ENCODE measurements around the gene KIAA1549. TPM values are rescaled to one million over a fixed set of nuclear protein-coding genes. Genes with fewer than 3 reads are reported as not detected.

Gene KIAA1549
- total and polyA plus RNA-seq, 9 donors = 1.2 to 5.0 (median 3.6) TPM

DNA sequence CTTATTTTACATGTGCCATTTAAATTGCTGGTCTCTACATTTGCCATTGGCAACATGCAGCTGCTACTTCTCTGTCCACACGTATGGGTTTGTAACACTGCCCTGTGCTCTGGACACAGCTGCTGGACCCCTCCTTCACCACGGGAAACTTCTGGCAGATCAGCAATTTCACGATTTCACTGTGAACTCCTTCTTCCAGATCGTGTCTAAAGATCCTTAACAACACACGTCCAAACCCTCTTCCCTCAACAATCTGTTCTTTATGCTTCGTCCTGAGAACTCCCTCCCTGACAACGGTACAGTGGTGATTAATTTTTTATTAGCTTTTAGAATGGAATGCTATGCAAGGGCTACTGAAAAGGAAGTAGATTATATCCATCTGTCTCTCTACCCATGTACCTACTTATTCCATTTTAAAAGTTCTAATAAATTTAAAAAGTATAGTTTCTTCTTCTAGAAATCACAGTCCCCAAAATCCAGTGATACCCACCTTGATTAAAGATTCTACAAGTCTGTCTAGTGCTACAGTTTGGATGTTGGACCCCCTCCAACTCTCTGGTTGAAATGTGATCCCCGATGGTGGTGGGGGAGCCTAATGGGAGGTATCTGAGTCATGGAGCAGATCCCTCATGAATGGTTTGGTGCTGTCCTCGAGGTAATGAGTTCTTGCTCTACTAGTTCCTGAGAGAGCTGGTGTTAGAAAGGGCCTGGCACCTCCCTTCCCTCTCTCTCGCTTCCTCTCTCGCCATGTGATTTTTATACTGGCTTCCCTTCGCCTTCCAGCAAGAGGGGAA, 81.0 kb downstream of the KIAA1549 start:
- intact Hi-C loops (cut with DNase I) = no loop called here
- H3K27ac ChIP-seq = no peak overlapping the region
- H3K27me3 ChIP-seq = no peaks in the 10 kb centered on the region
- no peaks in the 10 kb centered on the region for H3K36me3 ChIP-seq
- DNase-seq = no peak
- H3K4me1 ChIP-seq (ENCODE audit: insufficient read depth) = no peaks in the 10 kb centered on the region
- H3K9me3 ChIP-seq = no peaks in the 10 kb centered on the region
- no peak for TF ChIP-seq POLR2A (IDR thresholded peaks at IDR 0.05)
- TF ChIP-seq EP300 (IDR thresholded peaks at IDR 0.05) = no peak
- TF ChIP-seq, protein P1, sequence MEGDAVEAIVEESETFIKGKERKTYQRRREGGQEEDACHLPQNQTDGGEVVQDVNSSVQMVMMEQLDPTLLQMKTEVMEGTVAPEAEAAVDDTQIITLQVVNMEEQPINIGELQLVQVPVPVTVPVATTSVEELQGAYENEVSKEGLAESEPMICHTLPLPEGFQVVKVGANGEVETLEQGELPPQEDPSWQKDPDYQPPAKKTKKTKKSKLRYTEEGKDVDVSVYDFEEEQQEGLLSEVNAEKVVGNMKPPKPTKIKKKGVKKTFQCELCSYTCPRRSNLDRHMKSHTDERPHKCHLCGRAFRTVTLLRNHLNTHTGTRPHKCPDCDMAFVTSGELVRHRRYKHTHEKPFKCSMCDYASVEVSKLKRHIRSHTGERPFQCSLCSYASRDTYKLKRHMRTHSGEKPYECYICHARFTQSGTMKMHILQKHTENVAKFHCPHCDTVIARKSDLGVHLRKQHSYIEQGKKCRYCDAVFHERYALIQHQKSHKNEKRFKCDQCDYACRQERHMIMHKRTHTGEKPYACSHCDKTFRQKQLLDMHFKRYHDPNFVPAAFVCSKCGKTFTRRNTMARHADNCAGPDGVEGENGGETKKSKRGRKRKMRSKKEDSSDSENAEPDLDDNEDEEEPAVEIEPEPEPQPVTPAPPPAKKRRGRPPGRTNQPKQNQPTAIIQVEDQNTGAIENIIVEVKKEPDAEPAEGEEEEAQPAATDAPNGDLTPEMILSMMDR (IDR thresholded peaks at IDR 0.05) = no peak
- WGBS, 3 donors = 58 to 67% (median 63%) methylated on average over 12 of the region's 12 CpGs
- no peak overlapping the region for H3K4me3 ChIP-seq

- WGBS, 3 donors = 78 to 88% (median 86%) methylated on average over 8 of the region's 8 CpGs
- intact Hi-C loops (cut with DNase I) = loop anchor here in 1 of 4 donors (10.0 kb wide), 1 partner anchor 176 kb away; no protein-coding TSS in a partner anchor
- Histone ChIP-seq H3K4me3 (no peak overlapping the region), H3K4me1 (ENCODE audit: insufficient read depth) (no peaks in the 10 kb centered on the region), H3K27me3 (no peaks in the 10 kb centered on the region), H3K9me3 (no peaks in the 10 kb centered on the region), H3K36me3 (no peaks in the 10 kb centered on the region), H3K27ac (no peak overlapping the region)
- TF ChIP-seq POLR2A (IDR thresholded peaks at IDR 0.05) (no peak), EP300 (IDR thresholded peaks at IDR 0.05) (no peak)
- TF ChIP-seq, protein P1 (IDR thresholded peaks at IDR 0.05) = no peak
- no peak for DNase-seq
Measured at GRCh38 chr7:138898802-138899201, 82.4 kb downstream of the KIAA1549 start.

DNA sequence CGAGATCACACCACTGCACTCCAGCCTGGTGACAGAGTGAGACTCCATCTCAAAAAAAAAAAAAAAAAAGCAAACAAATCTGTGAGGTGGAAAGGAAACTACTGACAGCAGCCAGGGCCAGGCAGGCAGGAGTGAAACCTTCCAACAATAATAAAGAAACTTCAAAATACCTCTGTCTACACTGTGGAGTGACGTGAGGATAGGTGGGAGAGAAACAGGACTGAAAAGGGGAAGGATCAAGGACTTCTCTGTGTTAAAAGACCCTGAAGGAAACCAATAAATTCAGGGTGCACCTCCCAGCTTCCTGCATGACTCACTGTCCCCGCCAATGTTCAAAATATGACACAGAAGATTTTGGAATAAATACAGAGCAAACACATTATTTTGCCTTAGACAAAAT, 82.9 kb downstream of the KIAA1549 start:
- no peak for DNase-seq
- TF ChIP-seq EP300 (IDR thresholded peaks at IDR 0.05) = no peak
- TF ChIP-seq, protein P1 (IDR thresholded peaks at IDR 0.05) = no peak
- TF ChIP-seq POLR2A (IDR thresholded peaks at IDR 0.05) = no peak
- intact Hi-C loops (cut with DNase I) = loop anchor here in 1 of 4 donors (10.0 kb wide), 1 partner anchor 177 kb away; no protein-coding TSS in a partner anchor
- Histone ChIP-seq H3K27me3 (no peaks in the 10 kb centered on the region), H3K4me3 (no peak overlapping the region), H3K27ac (no peak overlapping the region), H3K4me1 (ENCODE audit: insufficient read depth) (no peaks in the 10 kb centered on the region), H3K9me3 (no peaks in the 10 kb centered on the region), H3K36me3 (no peaks in the 10 kb centered on the region)
- WGBS, 3 donors = 67 to 75% (median 71%) methylated on average over 3 of the region's 3 CpGs

DNA sequence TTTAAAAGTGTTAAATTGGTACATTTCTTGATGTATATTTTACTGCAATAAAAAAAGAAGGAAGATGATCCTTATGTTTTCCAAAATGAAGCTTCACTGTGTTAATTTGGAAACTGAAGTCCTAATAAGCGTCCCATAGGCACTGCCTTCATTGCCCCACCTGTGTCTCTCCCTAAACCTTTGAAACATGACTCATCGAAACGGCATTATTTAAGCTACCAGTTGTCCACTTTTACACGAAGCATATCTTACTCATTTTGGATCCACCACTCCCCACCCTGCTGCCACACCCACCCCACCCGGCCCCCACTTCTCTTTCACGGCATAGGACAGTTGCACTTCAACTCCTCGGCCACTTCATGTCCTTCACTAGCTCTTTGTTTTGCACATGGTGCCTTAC, 85.5 kb downstream of the KIAA1549 start:
- WGBS, 3 donors = 93 to 94% (median 93%) methylated on average over 7 of the region's 7 CpGs

More for the DNA sequence above, 85.5 kb downstream of the KIAA1549 start:
- Histone ChIP-seq H3K9me3 (no peaks in the 10 kb centered on the region), H3K27ac (no peak overlapping the region), H3K36me3 (no peaks in the 10 kb centered on the region), H3K4me3 (no peak overlapping the region), H3K4me1 (ENCODE audit: insufficient read depth) (peaks cover under 1% of the 10 kb centered on the region), H3K27me3 (no peaks in the 10 kb centered on the region)
- DNase-seq = no peak
- intact Hi-C loops (cut with DNase I) = loop anchor here in 1 of 4 donors (10.0 kb wide), 1 partner anchor 179 kb away; no protein-coding TSS in a partner anchor
- TF ChIP-seq, protein P1 (IDR thresholded peaks at IDR 0.05) = no peak
- TF ChIP-seq POLR2A (IDR thresholded peaks at IDR 0.05) (no peak), EP300 (IDR thresholded peaks at IDR 0.05) (no peak)

All from ovary (tissue), 9 donors.